Stimulated activated CD4-positive, alpha-beta T cell treated with anti-CD3 and anti-CD28 coated beads, Interleukin-15, amount 100 ng/mL, for 24 hours (primary cell): Measurements from ENCODE around the gene LZIC.

Experiments
- DNase-seq: peaks from one replicate; pipeline ENCODE4 v3.0.0-alpha.2; 2020

Gene LZIC

GRCh38 chr1:9910076-9910422 is 33.1 kb downstream of the LZIC start, which contains the start of gene CTNNBIP1:
Gene CTNNBIP1, minus strand, starts transcription at chr1:9910269. Its CDS starts 38,205 bp downstream, at chr1:9872064.
- DNase-seq = no peak

GRCh38 chr1:9909234-9910046 is 33.8 kb downstream of the LZIC start:
- DNase-seq = peak; percentile 56

- no peak for DNase-seq
Measured at GRCh38 chr1:9908871-9909233, 34.3 kb downstream of the LZIC start.

- no peak for DNase-seq
Measured at GRCh38 chr1:9907441-9907840, 35.8 kb downstream of the LZIC start.

GRCh38 chr1:9906466-9906865 is 36.7 kb downstream of the LZIC start:
- DNase-seq = no peak

- no peak for DNase-seq
Measured at GRCh38 chr1:9905010-9905409, 38.2 kb downstream of the LZIC start.

- no peak for DNase-seq
Measured at GRCh38 chr1:9904596-9904995, 38.6 kb downstream of the LZIC start.

- DNase-seq = peak; percentile 39
Measured at GRCh38 chr1:9903801-9904527, 39.2 kb downstream of the LZIC start.

- DNase-seq = no peak
Measured at GRCh38 chr1:9902060-9902452, 41.1 kb downstream of the LZIC start.

GRCh38 chr1:9901148-9902059 is 41.8 kb downstream of the LZIC start:
- no peak for DNase-seq

GRCh38 chr1:9900142-9901043 is 42.8 kb downstream of the LZIC start:
- no peak for DNase-seq

- no peak for DNase-seq
Measured at GRCh38 chr1:9894115-9894514, 49.1 kb downstream of the LZIC start.

- DNase-seq = no peak
Measured at GRCh38 chr1:9892563-9893528, 50.3 kb downstream of the LZIC start.

- no peak for DNase-seq
Measured at GRCh38 chr1:9891207-9891606, 52.0 kb downstream of the LZIC start.

- no peak for DNase-seq
Measured at GRCh38 chr1:9890224-9890731, 52.9 kb downstream of the LZIC start.

GRCh38 chr1:9889411-9889810 is 53.8 kb downstream of the LZIC start:
- no peak for DNase-seq

- no peak for DNase-seq
Measured at GRCh38 chr1:9888886-9889285, 54.3 kb downstream of the LZIC start.

GRCh38 chr1:9887070-9887469 is 56.1 kb downstream of the LZIC start:
- DNase-seq = no peak

- DNase-seq = no peak
Measured at GRCh38 chr1:9886092-9886742, 57.0 kb downstream of the LZIC start.

- no peak for DNase-seq
Measured at GRCh38 chr1:9884805-9885204, 58.4 kb downstream of the LZIC start.
